Lower leg skin (tissue), 3 donors: ENCODE results near the gene NMUR1.

Experiments used
- POLR2A ChIP-seq, 2 donors: fragments of 450-650 bp; IDR thresholded peaks; one replicate each; pipeline ENCODE4 v1.6.1; 2016 to 2017; ENCODE audit warnings: antibody characterized with exemption in 2 of 2, mild to moderate bottlenecking in 1 of 2, moderate library complexity in 1 of 2
- TF ChIP-seq, protein P1 (sequence below), 3 donors: fragments of 450-650 bp; IDR thresholded peaks; one replicate each; pipeline ENCODE4 v1.5.1; 2016; ENCODE audit warnings: antibody characterized with exemption in 3 of 3, mild to moderate bottlenecking in 3 of 3, moderate library complexity in 2 of 3

DNA sequence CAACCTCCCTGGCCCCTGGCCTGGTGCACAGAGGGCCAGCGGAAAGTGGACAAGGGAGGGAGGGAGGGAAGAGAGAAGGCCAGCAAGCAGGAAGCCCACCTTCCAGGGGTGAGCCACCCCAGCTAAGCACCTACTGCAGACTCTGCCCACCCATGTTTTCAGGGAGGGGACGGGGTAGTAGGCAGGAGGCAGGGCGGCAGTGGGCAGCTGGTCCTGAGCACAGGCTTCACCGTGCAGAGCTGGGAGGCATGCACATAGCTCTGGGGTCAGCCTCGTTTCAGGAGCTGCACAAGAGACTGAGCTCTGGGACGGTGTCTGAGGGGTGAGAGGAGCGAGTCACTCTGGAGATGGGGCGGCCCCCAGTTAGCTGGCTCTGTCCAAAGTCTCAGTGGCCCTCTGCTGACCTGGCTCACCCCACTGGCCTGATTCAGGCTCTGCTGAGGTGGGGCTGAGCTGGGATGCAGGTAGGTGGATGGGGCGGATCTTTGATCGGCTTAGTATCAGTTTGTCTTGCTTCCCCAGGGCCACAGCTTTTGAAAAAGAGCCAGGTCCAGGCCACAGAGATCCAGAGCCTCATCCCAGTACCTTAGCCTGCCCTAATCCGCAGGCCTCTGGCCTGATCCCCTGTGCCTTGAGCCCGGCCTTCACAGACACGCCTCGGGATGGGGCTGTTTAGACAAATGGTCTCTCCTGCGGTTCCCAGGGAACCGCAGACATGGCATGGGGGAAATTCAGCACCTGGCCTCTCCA is 3.7 kb downstream of the NMUR1 start:
- no peak for TF ChIP-seq POLR2A (IDR thresholded peaks at IDR 0.05)
- TF ChIP-seq, protein P1, sequence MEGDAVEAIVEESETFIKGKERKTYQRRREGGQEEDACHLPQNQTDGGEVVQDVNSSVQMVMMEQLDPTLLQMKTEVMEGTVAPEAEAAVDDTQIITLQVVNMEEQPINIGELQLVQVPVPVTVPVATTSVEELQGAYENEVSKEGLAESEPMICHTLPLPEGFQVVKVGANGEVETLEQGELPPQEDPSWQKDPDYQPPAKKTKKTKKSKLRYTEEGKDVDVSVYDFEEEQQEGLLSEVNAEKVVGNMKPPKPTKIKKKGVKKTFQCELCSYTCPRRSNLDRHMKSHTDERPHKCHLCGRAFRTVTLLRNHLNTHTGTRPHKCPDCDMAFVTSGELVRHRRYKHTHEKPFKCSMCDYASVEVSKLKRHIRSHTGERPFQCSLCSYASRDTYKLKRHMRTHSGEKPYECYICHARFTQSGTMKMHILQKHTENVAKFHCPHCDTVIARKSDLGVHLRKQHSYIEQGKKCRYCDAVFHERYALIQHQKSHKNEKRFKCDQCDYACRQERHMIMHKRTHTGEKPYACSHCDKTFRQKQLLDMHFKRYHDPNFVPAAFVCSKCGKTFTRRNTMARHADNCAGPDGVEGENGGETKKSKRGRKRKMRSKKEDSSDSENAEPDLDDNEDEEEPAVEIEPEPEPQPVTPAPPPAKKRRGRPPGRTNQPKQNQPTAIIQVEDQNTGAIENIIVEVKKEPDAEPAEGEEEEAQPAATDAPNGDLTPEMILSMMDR (IDR thresholded peaks at IDR 0.05): no peak
